Measurements from ENCODE around the gene PRR9. TPM values are rescaled to one million over a fixed set of nuclear protein-coding genes. Genes with fewer than 3 reads are reported as not detected.

The PRR9 gene
- total RNA-seq, 4 donors from 2014 or later, result 21.2 to 127 (median 34.6) TPM; not detected in 1

- Histone ChIP-seq H3K27me3 (no peaks in the 10 kb centered on the region), H3K36me3 (no peaks in the 10 kb centered on the region), H3K4me1 (no peaks in the 10 kb centered on the region), H3K9me3 (no peaks in the 10 kb centered on the region), H3K27ac (no peak overlapping the region), H3K4me3 (no peak overlapping the region)
- 88% methylated on average over 3 of the region's 3 CpGs for WGBS
- TF ChIP-seq CTCF (IDR thresholded peaks at IDR 0.05) (no peak), POLR2A (IDR thresholded peaks at IDR 0.05) (no peak), EP300 (IDR thresholded peaks at IDR 0.05) (no peak), POLR2AphosphoS5 (IDR thresholded peaks at IDR 0.05) (no peak)
- DNase-seq (ENCODE audit: low spot score in 2 of 2), result no peak
Measured at GRCh38 chr1:153251562-153251961, 34.2 kb downstream of the PRR9 start.

- no peaks in the 10 kb centered on the region for H3K9me3 ChIP-seq
- H3K36me3 ChIP-seq, result no peaks in the 10 kb centered on the region
- H3K27me3 ChIP-seq, result no peaks in the 10 kb centered on the region
- no peak for DNase-seq (ENCODE audit: low spot score in 2 of 2)
- H3K4me1 ChIP-seq, result no peaks in the 10 kb centered on the region
- H3K27ac ChIP-seq, result no peak overlapping the region
- WGBS, result 81% methylated on average over 4 of the region's 4 CpGs
- H3K4me3 ChIP-seq, result no peak overlapping the region
- TF ChIP-seq EP300 (IDR thresholded peaks at IDR 0.05) (no peak), POLR2AphosphoS5 (IDR thresholded peaks at IDR 0.05) (no peak), CTCF (IDR thresholded peaks at IDR 0.05) (no peak), POLR2A (IDR thresholded peaks at IDR 0.05) (no peak)
Measured at GRCh38 chr1:153251988-153252387, 34.6 kb downstream of the PRR9 start.

- Histone ChIP-seq H3K9me3 (no peaks in the 10 kb centered on the region), H3K4me3 (no peak overlapping the region), H3K27me3 (no peaks in the 10 kb centered on the region), H3K27ac (no peak overlapping the region), H3K36me3 (no peaks in the 10 kb centered on the region), H3K4me1 (no peaks in the 10 kb centered on the region)
- TF ChIP-seq CTCF (IDR thresholded peaks at IDR 0.05) (no peak), EP300 (IDR thresholded peaks at IDR 0.05) (no peak), POLR2AphosphoS5 (IDR thresholded peaks at IDR 0.05) (no peak), POLR2A (IDR thresholded peaks at IDR 0.05) (no peak)
- DNase-seq (ENCODE audit: low spot score in 2 of 2), result no peak
- WGBS, result 90% methylated on average over 2 of the region's 2 CpGs
Measured at GRCh38 chr1:153253076-153253475, 35.7 kb downstream of the PRR9 start.

GRCh38 chr1:153253693-153254092, 36.3 kb downstream of the PRR9 start:
- no peaks in the 10 kb centered on the region for H3K9me3 ChIP-seq
- H3K27ac ChIP-seq, result no peak overlapping the region
- H3K27me3 ChIP-seq, result no peaks in the 10 kb centered on the region
- no peaks in the 10 kb centered on the region for H3K36me3 ChIP-seq
- no peak for DNase-seq (ENCODE audit: low spot score in 2 of 2)
- no peaks in the 10 kb centered on the region for H3K4me1 ChIP-seq
- TF ChIP-seq POLR2A (IDR thresholded peaks at IDR 0.05) (no peak), POLR2AphosphoS5 (IDR thresholded peaks at IDR 0.05) (no peak), EP300 (IDR thresholded peaks at IDR 0.05) (no peak), CTCF (IDR thresholded peaks at IDR 0.05) (no peak)
- WGBS, result 40% methylated on average over 1 of the region's 1 CpG
- no peak overlapping the region for H3K4me3 ChIP-seq

- no peak for TF ChIP-seq EP300 (IDR thresholded peaks at IDR 0.05)
- no peak for TF ChIP-seq POLR2A (IDR thresholded peaks at IDR 0.05)
- TF ChIP-seq CTCF (IDR thresholded peaks at IDR 0.05), result no peak
- no peak for TF ChIP-seq POLR2AphosphoS5 (IDR thresholded peaks at IDR 0.05)
- Histone ChIP-seq H3K4me3 (no peak within 1 kb of the TSS), H3K27me3 (peaks cover 32% of the 10 kb centered on the region), H3K27ac (no peak within 1 kb of the TSS), H3K36me3 (no peaks in the 10 kb centered on the region), H3K9me3 (no peaks in the 10 kb centered on the region), H3K4me1 (peaks cover 23% of the 10 kb centered on the region)
- no peak for DNase-seq (ENCODE audit: low spot score in 2 of 2)
- WGBS, result 92% methylated on average over 3 of the region's 3 CpGs
Measured at GRCh38 chr1:153259387-153259786, 42.0 kb downstream of the PRR9 start, which contains the start of gene LORICRIN. Gene LORICRIN (plus strand): TSS chr1:153259687. CDS start chr1:153260950, 1,263 bp downstream.

All from suprapubic skin (tissue), 4 donors.